IPS-18a (cell line): ENCODE measurements around the gene IL17B.

Experiments used
- H3K27ac ChIP-seq: one replicate; pipeline ENCODE4 v1.5.1; 2013; ENCODE audit warnings: low read length
- H3K27me3 ChIP-seq: one replicate; pipeline ENCODE4 v1.6.1; 2013; ENCODE audit warnings: mild to moderate bottlenecking, low read length; ENCODE audit not compliant: control insufficient read depth, insufficient read depth
- H3K36me3 ChIP-seq: one replicate; pipeline ENCODE4 v1.6.1; 2013; ENCODE audit warnings: low read depth, low read length; ENCODE audit not compliant: control insufficient read depth
- H3K4me1 ChIP-seq: one replicate; pipeline ENCODE4 v1.6.1; 2013; ENCODE audit warnings: low read depth, low read length; ENCODE audit not compliant: control insufficient read depth
- H3K4me3 ChIP-seq: one replicate; pipeline ENCODE4 v1.5.1; 2013; ENCODE audit warnings: low read length
- H3K9ac ChIP-seq: one replicate; pipeline ENCODE4 v1.6.1; 2013; ENCODE audit warnings: mild to moderate bottlenecking, low read length, moderate library complexity
- H3K9me3 ChIP-seq: one replicate; pipeline ENCODE4 v1.6.1; 2013; ENCODE audit warnings: low read depth, low read length; ENCODE audit not compliant: control insufficient read depth

IL17B gene, protein sequence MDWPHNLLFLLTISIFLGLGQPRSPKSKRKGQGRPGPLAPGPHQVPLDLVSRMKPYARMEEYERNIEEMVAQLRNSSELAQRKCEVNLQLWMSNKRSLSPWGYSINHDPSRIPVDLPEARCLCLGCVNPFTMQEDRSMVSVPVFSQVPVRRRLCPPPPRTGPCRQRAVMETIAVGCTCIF

DNA sequence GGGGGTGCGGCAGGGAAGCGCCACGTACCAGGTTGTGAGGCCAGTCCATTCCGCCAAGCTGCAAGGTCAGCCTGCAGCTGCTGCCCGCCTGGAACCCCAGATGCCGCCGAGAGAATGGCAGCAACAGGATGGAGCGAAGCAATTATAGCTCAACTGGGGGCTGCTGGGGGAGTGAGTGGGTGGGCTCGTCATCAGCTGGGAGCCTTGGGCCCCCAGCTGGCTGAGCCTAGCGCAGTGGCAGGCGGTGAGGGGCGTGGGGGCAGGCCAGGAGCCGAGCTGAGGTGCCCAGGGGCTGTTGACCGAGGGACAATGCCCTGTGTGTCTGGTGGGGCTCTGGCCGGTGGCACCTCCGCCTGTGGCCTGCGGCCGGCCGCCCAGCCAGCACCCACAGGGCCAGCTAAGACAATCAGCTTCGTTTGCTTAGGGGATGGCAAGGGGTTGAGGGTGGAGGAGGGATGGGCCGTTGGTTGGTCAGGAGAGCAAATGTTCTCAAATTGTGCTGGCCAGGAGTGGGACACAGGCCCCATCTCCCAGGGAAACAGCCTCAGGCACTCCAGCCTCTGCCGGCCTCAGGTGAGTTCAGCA is at the start of gene IL17B:
IL17B (minus strand) TSS at position 116 of the 585 bp plus-strand sequence; CDS start at position 49, 67 bp downstream.
- no peaks in the 10 kb centered on the region for H3K27me3 ChIP-seq
- no peak within 1 kb of the TSS for H3K27ac ChIP-seq
- no peak within 1 kb of the TSS for H3K4me3 ChIP-seq
- H3K4me1 ChIP-seq, result no peaks in the 10 kb centered on the region
- H3K36me3 ChIP-seq, result no peaks in the 10 kb centered on the region
- no peak within 1 kb of the TSS for H3K9ac ChIP-seq
- H3K9me3 ChIP-seq, result no peaks in the 10 kb centered on the region

DNA sequence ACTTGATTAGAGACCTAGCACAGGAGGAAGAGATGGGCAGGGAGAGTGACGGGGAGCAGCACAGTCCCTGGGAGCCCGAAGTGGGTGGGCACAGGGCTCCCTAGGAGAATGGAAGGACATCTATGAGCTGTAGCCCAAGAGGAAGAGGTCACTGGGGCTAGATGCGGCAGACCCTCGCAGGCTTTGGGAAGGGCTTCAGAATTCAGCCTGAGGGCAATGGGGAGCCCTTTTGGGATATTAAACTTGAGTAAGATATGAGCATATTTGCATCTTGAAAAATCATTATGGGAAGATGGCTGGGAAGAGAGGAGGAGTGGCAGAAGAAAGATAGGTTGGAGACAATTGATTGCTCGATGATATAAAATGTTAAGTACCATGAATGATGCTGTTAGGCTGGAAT is 48.9 kb upstream of the IL17B start:
- Histone ChIP-seq H3K4me1 (peaks cover 15% of the 10 kb centered on the region), H3K27ac (no peak overlapping the region)

GRCh38 chr5:149427374-149427773 is 48.3 kb upstream of the IL17B start:
- Histone ChIP-seq H3K36me3 (no peaks in the 10 kb centered on the region), H3K9ac (no peak overlapping the region), H3K27me3 (no peaks in the 10 kb centered on the region), H3K4me1 (peaks cover 17% of the 10 kb centered on the region), H3K4me3 (no peak overlapping the region), H3K27ac (no peak overlapping the region), H3K9me3 (no peaks in the 10 kb centered on the region)

More for the DNA sequence above, 48.9 kb upstream of the IL17B start:
- H3K36me3 ChIP-seq, result no peaks in the 10 kb centered on the region
- H3K9ac ChIP-seq, result no peak overlapping the region
- no peaks in the 10 kb centered on the region for H3K27me3 ChIP-seq
- no peaks in the 10 kb centered on the region for H3K9me3 ChIP-seq
- no peak overlapping the region for H3K4me3 ChIP-seq

DNA sequence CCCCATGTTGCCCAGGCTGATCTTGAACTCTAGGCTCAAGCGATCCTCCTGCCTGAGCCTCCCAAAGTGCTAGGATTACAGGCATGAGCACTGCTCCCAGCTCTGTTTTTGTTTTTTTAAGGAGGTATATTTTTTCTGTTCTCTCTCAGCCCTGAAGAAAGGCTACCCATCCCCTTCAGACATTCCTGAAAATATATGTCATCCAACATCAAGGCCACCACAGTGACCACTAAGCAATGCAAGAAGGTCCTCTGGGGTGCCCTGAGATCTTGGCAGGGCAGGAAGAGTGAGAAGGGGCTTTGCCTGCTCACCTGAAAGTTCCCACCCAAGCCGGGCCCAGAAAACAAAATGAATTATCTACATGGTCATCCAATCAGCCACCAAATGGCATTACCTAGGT is 47.8 kb upstream of the IL17B start:
- H3K36me3 ChIP-seq, result no peaks in the 10 kb centered on the region
- H3K4me3 ChIP-seq, result no peak overlapping the region
- H3K9me3 ChIP-seq, result no peaks in the 10 kb centered on the region
- H3K9ac ChIP-seq, result no peak overlapping the region
- H3K27me3 ChIP-seq, result no peaks in the 10 kb centered on the region
- peaks cover 17% of the 10 kb centered on the region for H3K4me1 ChIP-seq
- no peak overlapping the region for H3K27ac ChIP-seq

DNA sequence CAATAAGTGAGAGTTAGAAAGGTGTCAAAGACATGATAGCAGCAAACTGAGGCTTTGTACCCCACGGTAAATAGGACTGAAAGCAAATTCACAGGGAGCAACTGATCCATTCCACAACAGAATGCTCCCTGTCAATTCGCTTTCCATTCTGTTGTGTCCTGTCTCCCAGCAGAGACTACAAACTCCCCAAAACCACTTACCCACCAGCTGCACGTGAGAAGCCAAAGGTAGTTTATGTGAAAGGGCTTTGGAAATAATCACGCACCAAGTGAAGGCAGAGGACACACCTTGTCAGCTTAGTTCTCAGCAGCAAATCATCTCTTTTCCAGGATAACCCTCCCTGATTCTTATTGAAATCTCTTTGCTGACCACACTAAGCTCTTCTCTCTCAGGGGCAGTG is 46.6 kb upstream of the IL17B start:
- Histone ChIP-seq H3K9ac (no peak overlapping the region), H3K4me1 (peaks cover 24% of the 10 kb centered on the region)

GRCh38 chr5:149424371-149425315 is 45.6 kb upstream of the IL17B start:
- no peak overlapping the region for H3K9ac ChIP-seq
- H3K27me3 ChIP-seq, result no peaks in the 10 kb centered on the region
- H3K4me1 ChIP-seq, result peaks cover 24% of the 10 kb centered on the region
- no peak overlapping the region for H3K4me3 ChIP-seq
- H3K9me3 ChIP-seq, result no peaks in the 10 kb centered on the region
- no peak overlapping the region for H3K27ac ChIP-seq
- H3K36me3 ChIP-seq, result no peaks in the 10 kb centered on the region

More for the DNA sequence above, 46.6 kb upstream of the IL17B start:
- Histone ChIP-seq H3K9me3 (no peaks in the 10 kb centered on the region), H3K36me3 (no peaks in the 10 kb centered on the region), H3K27me3 (no peaks in the 10 kb centered on the region), H3K27ac (no peak overlapping the region), H3K4me3 (no peak overlapping the region)

DNA sequence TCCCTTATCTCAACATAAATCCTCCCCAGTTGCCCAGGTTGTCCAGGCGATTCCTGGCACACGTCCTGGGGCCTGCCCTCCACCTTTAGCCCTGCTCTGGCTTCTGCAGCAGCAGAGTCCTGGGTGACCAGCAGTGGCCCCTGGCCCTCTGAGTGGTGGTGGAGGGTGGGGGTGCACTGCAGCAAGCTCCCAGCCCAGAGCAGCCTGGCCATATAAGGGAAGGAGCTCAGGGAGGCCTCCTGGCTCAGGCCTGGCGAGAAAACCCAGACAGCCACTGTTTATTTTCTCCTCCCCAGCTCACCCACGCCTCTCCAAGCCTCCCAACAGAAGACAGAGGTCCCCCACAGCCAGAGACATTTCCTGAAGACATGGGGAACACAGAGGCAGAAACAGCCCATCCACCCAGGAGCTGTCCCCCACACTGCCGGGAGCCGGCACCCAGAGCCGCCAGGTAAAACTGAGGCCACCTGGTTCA is 44.7 kb upstream of the IL17B start:
- Histone ChIP-seq H3K9me3 (no peaks in the 10 kb centered on the region), H3K27ac (no peak overlapping the region), H3K36me3 (no peaks in the 10 kb centered on the region), H3K4me1 (peaks cover 24% of the 10 kb centered on the region), H3K9ac (no peak overlapping the region), H3K27me3 (no peaks in the 10 kb centered on the region), H3K4me3 (no peak overlapping the region)

DNA sequence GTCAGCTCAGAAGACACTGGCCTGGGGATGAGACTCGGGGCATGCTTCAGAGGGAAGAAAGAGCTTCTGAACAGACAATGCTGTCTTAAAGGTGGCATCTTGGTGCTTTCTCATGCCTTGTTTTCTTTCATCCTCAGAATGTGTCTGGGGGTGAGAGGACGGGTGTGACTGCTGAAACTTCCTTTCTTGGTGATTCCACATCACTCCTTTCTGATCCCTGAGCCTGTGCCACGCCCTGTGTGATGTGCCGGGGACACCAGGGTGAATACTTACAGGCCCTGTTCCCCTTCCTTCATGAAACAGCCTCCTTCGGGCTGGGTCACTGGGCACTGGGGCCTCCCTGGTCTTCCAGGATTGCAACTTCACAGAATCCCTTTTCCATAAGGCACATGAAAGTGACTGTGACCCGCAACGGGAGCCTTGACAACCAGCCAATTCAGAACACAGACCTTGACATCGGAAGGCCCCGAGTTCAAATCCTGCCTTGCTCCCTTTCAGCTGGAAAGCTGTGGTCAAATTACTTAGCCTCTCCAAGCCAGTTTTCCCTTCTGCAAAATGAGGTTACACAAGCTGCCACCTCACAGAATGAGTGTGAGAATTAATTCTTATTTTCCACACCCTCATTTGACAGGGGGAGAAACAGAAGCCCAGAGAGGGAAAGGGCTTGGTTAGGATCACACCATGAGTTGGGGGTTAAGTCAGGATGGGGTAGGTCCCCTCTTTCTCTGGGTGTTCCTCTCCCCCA is 44.1 kb upstream of the IL17B start:
- Histone ChIP-seq H3K27me3 (no peaks in the 10 kb centered on the region), H3K4me3 (no peak overlapping the region), H3K9me3 (no peaks in the 10 kb centered on the region), H3K9ac (no peak overlapping the region), H3K27ac (no peak overlapping the region), H3K36me3 (no peaks in the 10 kb centered on the region), H3K4me1 (peaks cover 24% of the 10 kb centered on the region)

DNA sequence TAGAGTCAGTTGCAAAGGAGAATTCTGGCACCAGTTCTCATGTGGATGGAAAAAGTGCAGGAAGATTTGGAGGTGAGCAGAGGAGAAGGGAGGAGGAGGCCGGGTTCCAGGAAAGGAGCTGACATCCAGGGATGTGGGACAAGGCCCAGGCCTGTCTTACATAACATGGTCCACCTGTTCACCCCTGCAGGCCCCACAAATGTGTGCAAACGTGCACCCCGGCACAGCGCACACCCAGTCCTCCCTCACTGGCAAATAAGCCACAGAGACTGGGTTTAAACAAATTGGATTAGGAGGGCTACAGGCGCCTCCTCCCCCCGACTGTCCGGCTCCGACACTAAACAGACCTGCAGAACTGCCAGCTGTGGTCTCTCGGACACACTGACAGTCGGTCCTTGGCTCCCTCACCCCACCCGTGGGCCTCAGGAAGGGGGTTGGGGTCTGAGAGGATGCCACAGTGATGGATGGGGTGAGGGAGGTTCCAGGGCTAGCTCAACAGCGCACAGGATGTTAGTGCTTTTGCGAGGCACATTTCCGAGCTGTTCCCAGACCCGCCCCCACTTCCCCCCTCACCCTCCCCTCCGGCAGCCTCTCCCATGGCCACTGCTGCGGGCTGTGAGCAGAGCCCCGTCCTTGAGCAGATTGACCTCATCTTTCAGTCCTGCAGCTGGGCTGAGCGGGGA is 43.4 kb upstream of the IL17B start:
- Histone ChIP-seq H3K9ac (no peak overlapping the region), H3K27me3 (no peaks in the 10 kb centered on the region), H3K9me3 (no peaks in the 10 kb centered on the region), H3K4me1 (peaks cover 26% of the 10 kb centered on the region), H3K36me3 (no peaks in the 10 kb centered on the region), H3K4me3 (no peak overlapping the region), H3K27ac (no peak overlapping the region)

- no peak overlapping the region for H3K9ac ChIP-seq
- H3K4me3 ChIP-seq, result no peak overlapping the region
- no peak overlapping the region for H3K27ac ChIP-seq
- no peaks in the 10 kb centered on the region for H3K9me3 ChIP-seq
- peaks cover 32% of the 10 kb centered on the region for H3K4me1 ChIP-seq
- H3K36me3 ChIP-seq, result no peaks in the 10 kb centered on the region
- no peaks in the 10 kb centered on the region for H3K27me3 ChIP-seq
These were observed 42.7 kb upstream of the IL17B start for GRCh38 chr5:149421834-149422233.

DNA sequence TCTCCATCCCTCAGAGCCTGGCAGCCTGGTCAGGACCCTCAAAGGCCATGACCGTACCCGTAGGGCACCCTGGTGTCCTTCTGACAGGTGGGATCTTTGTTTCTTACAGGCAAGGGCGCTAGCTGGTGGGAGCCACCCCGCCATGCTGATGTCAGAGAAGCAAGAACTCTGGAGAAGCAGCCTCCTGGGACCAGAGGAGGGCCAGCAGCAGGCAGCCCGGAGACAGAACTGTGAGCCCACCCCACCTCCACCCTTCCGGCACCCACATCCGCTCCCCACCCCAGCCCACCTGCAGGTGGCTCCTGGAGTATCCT is 42.2 kb upstream of the IL17B start:
- Histone ChIP-seq H3K27ac (no peak overlapping the region), H3K9me3 (no peaks in the 10 kb centered on the region), H3K4me1 (peaks cover 34% of the 10 kb centered on the region), H3K36me3 (no peaks in the 10 kb centered on the region), H3K9ac (no peak overlapping the region), H3K4me3 (no peak overlapping the region), H3K27me3 (no peaks in the 10 kb centered on the region)
